Fibroblast of lung (primary cell): Measurements from ENCODE around the gene ARHGEF10L. TPM values are rescaled to one million over a fixed set of nuclear protein-coding genes. Genes with fewer than 3 reads are reported as not detected.

Source experiments
- DNase-seq, 2 donors: peaks; one replicate each; pipeline versions ENCODE4 v3.0.0 to v3.0.0-alpha.2; 2010; ENCODE audit warnings: low read depth in 2 of 2
- H2AFZ ChIP-seq: 2 replicates; pipeline ENCODE4 v1.5.1; 2012; ENCODE audit warnings: low read length, control low read depth, inconsistent platforms
- H3K27ac ChIP-seq: 2 replicates; pipeline ENCODE4 v1.5.1; 2011; ENCODE audit warnings: low read length, control low read depth; ENCODE audit not compliant: insufficient read depth
- H3K27me3 ChIP-seq: 2 replicates; pipeline ENCODE4 v1.5.1; 2011; ENCODE audit warnings: mild to moderate bottlenecking, low read length; ENCODE audit not compliant: control insufficient read depth, insufficient read depth
- H3K36me3 ChIP-seq: 2 replicates; pipeline ENCODE4 v1.5.1; 2011; ENCODE audit warnings: low read length; ENCODE audit not compliant: control insufficient read depth, insufficient read depth
- H3K4me1 ChIP-seq: 2 replicates; pipeline ENCODE4 v1.5.1; 2011; ENCODE audit warnings: low read length; ENCODE audit not compliant: control insufficient read depth, insufficient read depth; ENCODE audit errors: extremely low read depth
- H3K4me2 ChIP-seq: 2 replicates; pipeline ENCODE4 v1.5.1; 2011; ENCODE audit warnings: low read length, control low read depth; ENCODE audit not compliant: insufficient read depth; ENCODE audit errors: extremely low read depth
- H3K4me3 ChIP-seq, 4 experiments: fragments of 200-600 bp in 1 of 4; sonication (generic) in 1 of 4; replicated peaks in 1 of 4; 2 replicates each; pipeline ENCODE4 v1.5.1; 2011 to 2016; ENCODE audit warnings: low read length in 4 of 4, low read depth in 3 of 4, mild to moderate bottlenecking in 3 of 4, control low read depth in 2 of 4, inconsistent platforms in 1 of 4, mixed read lengths in 1 of 4; ENCODE audit not compliant: insufficient read depth in 1 of 4; ENCODE audit errors: control extremely low read depth in 1 of 4
- H3K79me2 ChIP-seq: 2 replicates; pipeline ENCODE4 v1.5.1; 2012; ENCODE audit warnings: mild to moderate bottlenecking, low read length, inconsistent platforms; ENCODE audit not compliant: control insufficient read depth, insufficient read depth
- H3K9ac ChIP-seq: 2 replicates; pipeline ENCODE4 v1.5.1; 2011; ENCODE audit warnings: mild to moderate bottlenecking, low read length, control low read depth; ENCODE audit not compliant: insufficient read depth
- H3K9me3 ChIP-seq: 2 replicates; pipeline ENCODE4 v1.5.1; 2012; ENCODE audit warnings: low read depth, low read length; ENCODE audit not compliant: control insufficient read depth, insufficient read depth
- H4K20me1 ChIP-seq: 2 replicates; pipeline ENCODE4 v1.5.1; 2011; ENCODE audit warnings: low read length; ENCODE audit not compliant: control insufficient read depth, insufficient read depth; ENCODE audit errors: extremely low read depth
- EZH2 ChIP-seq: IDR thresholded peaks from 2 replicates; pipeline ENCODE4 v1.5.1; 2012; ENCODE audit warnings: low read length, control low read depth, mild to moderate bottlenecking; ENCODE audit errors: missing control alignments
- polyA plus RNA-seq, 2 donors: library from polyadenylated mRNA; depleted of rRNA in 1 of 2; stranded (reverse) in 1 of 2; unstranded in 1 of 2; fragments of >200 nt; gene quantifications; 2 replicates each; pipeline ENCODE4 v1.2.1, GENCODE V29; 2011 to 2012; ENCODE audit warnings: missing spikeins in 1 of 2
- total RNA-seq: library from RNA; depleted of rRNA; stranded (reverse); fragments of >200 nt; gene quantifications from 2 replicates; pipeline ENCODE4 v1.2.1, GENCODE V29; 2014
- TF ChIP-seq, protein P1 (sequence below), 2 donors: IDR thresholded peaks in 1 of 2; conservative IDR thresholded peaks in 1 of 2; 1 replicate in 1 of 2; 2 replicates in 1 of 2; pipeline ENCODE4 v1.5.1; 2011 to 2012; ENCODE audit warnings: low read length in 2 of 2, control low read depth in 1 of 2, inconsistent platforms in 1 of 2, low read depth in 1 of 2, mild to moderate bottlenecking in 1 of 2

Gene ARHGEF10L
- total and polyA plus RNA-seq, 2 donors (not counting 1 experiment from before 2014, with no cell fraction given): 11.2 to 24.3 TPM

DNA sequence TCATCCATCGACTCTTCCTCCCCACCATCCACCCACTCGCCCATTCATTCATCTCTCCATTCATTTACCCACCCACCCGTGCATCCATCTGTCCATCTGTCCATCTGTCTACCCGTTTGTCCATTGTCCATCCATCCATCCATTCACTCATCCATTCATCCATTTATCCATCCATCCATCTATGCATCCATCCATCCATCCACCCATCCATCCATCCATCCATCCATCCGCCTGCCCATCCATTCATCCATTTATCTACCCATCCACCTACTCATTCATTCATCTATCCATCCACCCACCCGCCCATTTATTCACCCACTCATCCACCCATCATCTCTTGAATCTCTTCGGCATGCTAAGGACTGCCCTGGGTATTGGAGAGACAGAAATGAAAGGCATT lies 18.5 kb downstream of the ARHGEF10L start:
- no peak overlapping the region for H3K4me3 ChIP-seq
- no peak overlapping the region for H3K4me2 ChIP-seq
- H3K9ac ChIP-seq: no peak overlapping the region
- no peaks in the 10 kb centered on the region for H3K27me3 ChIP-seq
- no peak for DNase-seq
- H3K9me3 ChIP-seq: no peaks in the 10 kb centered on the region
- no peaks in the 10 kb centered on the region for H3K79me2 ChIP-seq
- no peak overlapping the region for H2AFZ ChIP-seq
- H3K4me1 ChIP-seq: peaks cover 14% of the 10 kb centered on the region
- no peaks in the 10 kb centered on the region for H4K20me1 ChIP-seq
- no peaks in the 10 kb centered on the region for H3K36me3 ChIP-seq
- no peak for TF ChIP-seq EZH2
- TF ChIP-seq, protein P1, sequence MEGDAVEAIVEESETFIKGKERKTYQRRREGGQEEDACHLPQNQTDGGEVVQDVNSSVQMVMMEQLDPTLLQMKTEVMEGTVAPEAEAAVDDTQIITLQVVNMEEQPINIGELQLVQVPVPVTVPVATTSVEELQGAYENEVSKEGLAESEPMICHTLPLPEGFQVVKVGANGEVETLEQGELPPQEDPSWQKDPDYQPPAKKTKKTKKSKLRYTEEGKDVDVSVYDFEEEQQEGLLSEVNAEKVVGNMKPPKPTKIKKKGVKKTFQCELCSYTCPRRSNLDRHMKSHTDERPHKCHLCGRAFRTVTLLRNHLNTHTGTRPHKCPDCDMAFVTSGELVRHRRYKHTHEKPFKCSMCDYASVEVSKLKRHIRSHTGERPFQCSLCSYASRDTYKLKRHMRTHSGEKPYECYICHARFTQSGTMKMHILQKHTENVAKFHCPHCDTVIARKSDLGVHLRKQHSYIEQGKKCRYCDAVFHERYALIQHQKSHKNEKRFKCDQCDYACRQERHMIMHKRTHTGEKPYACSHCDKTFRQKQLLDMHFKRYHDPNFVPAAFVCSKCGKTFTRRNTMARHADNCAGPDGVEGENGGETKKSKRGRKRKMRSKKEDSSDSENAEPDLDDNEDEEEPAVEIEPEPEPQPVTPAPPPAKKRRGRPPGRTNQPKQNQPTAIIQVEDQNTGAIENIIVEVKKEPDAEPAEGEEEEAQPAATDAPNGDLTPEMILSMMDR (conservative IDR thresholded peaks at IDR 0.05 in 1 of 2, IDR thresholded peaks at IDR 0.05 in 1 of 2; ENCODE audit: low read depth in 1 of 2, low read length in 2 of 2): no peak
- H3K27ac ChIP-seq: no peak overlapping the region

DNA sequence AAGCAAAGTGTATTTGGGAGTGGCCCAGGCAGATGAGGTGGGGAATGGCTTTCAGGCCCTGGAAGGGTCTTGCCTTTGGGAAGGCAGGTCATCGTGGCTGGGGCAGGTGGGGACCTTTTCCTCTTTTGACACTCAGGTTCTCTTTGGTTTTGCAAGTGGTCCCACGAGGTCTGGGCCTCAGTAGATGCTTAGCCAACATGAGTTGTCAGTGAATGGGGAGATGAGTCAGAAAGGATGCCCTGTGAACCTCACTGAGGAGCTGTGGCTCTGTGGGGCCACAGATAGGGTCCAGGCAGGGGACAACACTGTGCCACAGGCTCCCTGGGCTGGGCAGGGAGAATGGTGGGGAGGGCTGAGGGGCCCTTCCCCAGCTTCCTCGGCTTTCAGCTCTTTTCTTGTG lies 19.0 kb downstream of the ARHGEF10L start:
- H3K4me3 ChIP-seq: no peak overlapping the region
- TF ChIP-seq, protein P1 (conservative IDR thresholded peaks at IDR 0.05 in 1 of 2, IDR thresholded peaks at IDR 0.05 in 1 of 2; ENCODE audit: low read depth in 1 of 2, low read length in 2 of 2): no peak
- TF ChIP-seq EZH2: no peak
- H3K36me3 ChIP-seq: no peaks in the 10 kb centered on the region
- H2AFZ ChIP-seq: no peak overlapping the region
- no peak overlapping the region for H3K9ac ChIP-seq
- no peaks in the 10 kb centered on the region for H3K27me3 ChIP-seq
- no peak for DNase-seq
- H3K4me2 ChIP-seq: no peak overlapping the region
- H4K20me1 ChIP-seq: no peaks in the 10 kb centered on the region
- no peaks in the 10 kb centered on the region for H3K79me2 ChIP-seq
- H3K4me1 ChIP-seq: peaks cover 13% of the 10 kb centered on the region
- H3K27ac ChIP-seq: no peak overlapping the region
- H3K9me3 ChIP-seq: no peaks in the 10 kb centered on the region

DNA sequence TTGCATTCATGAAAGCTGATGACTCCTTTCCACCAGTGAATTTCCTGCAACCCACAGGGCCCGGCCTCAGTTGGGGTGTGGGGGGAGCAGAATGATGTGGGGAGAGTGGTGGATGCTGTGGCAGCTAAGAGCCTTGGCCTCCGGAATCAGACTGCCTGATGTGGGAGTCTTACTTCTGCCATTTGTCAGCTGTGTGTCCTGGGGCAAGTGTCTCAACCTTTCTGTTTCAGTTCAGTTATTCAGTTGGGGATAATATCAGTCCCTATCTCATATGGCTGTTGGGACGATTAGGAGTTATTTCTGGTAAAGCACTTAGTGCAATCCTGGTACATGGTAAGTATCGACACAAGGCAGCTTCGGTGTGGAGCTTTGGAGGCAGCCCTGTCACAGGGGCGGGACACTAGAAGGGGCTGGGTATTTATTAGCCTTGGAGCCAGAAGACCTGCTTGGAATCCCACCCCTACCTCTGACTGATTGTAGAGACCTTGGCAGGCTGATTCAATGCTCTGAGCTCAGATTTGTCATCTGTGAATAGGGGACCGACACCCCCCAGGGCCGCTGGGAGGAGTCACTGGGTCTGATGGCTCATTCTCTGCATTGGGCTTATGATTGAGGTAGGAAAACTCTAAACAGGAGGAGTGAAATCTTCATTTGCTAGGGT lies 19.6 kb downstream of the ARHGEF10L start:
- no peaks in the 10 kb centered on the region for H3K79me2 ChIP-seq
- no peaks in the 10 kb centered on the region for H3K27me3 ChIP-seq
- TF ChIP-seq, protein P1 (conservative IDR thresholded peaks at IDR 0.05 in 1 of 2, IDR thresholded peaks at IDR 0.05 in 1 of 2; ENCODE audit: low read depth in 1 of 2, low read length in 2 of 2): no peak
- no peak for TF ChIP-seq EZH2
- H2AFZ ChIP-seq: no peak overlapping the region
- no peak overlapping the region for H3K27ac ChIP-seq
- peaks cover 8% of the 10 kb centered on the region for H3K4me1 ChIP-seq
- H4K20me1 ChIP-seq: no peaks in the 10 kb centered on the region
- H3K4me3 ChIP-seq: no peak overlapping the region
- no peak overlapping the region for H3K9ac ChIP-seq
- H3K4me2 ChIP-seq: no peak overlapping the region
- no peaks in the 10 kb centered on the region for H3K36me3 ChIP-seq
- DNase-seq: no peak
- H3K9me3 ChIP-seq: no peaks in the 10 kb centered on the region
